Muscle of back (tissue), 10 donors: Measurements from ENCODE around the gene MAP2K5. TPM values are rescaled to one million over a fixed set of nuclear protein-coding genes. Genes with fewer than 3 reads are reported as not detected.

Experiments
- polyA plus RNA-seq, 10 donors: library from polyadenylated mRNA; unstranded; fragments of 120-200 nt; gene quantifications; one replicate each; pipeline ENCODE4 v1.2.1, GENCODE V29; 2013; ENCODE audit not compliant: insufficient read length in 10 of 10

MAP2K5 gene
- polyA plus RNA-seq, 10 donors: 14.6 to 22.9 (median 19.6) TPM

Other genes with a start within 250 kb of the MAP2K5 start
- gene C15orf61, start 21.6 kb upstream of the MAP2K5 start, polyA plus RNA-seq: 1 to 10 TPM; 6.4 to 8.8 (median 7.6) TPM